Natural killer cell (primary cell): ENCODE measurements around the gene C1QTNF7. TPM values are rescaled to one million over a fixed set of nuclear protein-coding genes. Genes with fewer than 3 reads are reported as not detected.

Experiments
- ATAC-seq, 3 donors: fragments of 150-1000 bp in 2 of 3; fragments of 200-7000 bp in 1 of 3; cut with Tn5 transposase; 1 replicate in 1 of 3; 2 replicates in 2 of 3; pipeline ENCODE4 v1.10.0; 2021; ENCODE audit warnings: mild to moderate bottlenecking in 2 of 3, moderate library complexity in 2 of 3
- DNase-seq, 2 donors: peaks; one replicate each; pipeline versions ENCODE4 v3.0.0 to v3.0.0-alpha.2; 2013 to 2021; ENCODE audit warnings: mixed read lengths in 1 of 2
- H3K27ac ChIP-seq: one replicate; pipeline ENCODE4 v1.5.1; 2013; ENCODE audit warnings: mild to moderate bottlenecking, low read length
- H3K27me3 ChIP-seq: one replicate; pipeline ENCODE4 v1.6.1; 2013; ENCODE audit warnings: low read length; ENCODE audit not compliant: control insufficient read depth, insufficient read depth
- H3K36me3 ChIP-seq: one replicate; pipeline ENCODE4 v1.6.1; 2013; ENCODE audit warnings: low read length; ENCODE audit not compliant: control insufficient read depth, insufficient read depth
- H3K4me1 ChIP-seq: one replicate; pipeline ENCODE4 v1.6.1; 2013; ENCODE audit warnings: low read length; ENCODE audit not compliant: control insufficient read depth, insufficient read depth
- H3K4me3 ChIP-seq: one replicate; pipeline ENCODE4 v1.5.1; 2013; ENCODE audit warnings: low read length
- H3K9me3 ChIP-seq: one replicate; pipeline ENCODE4 v1.6.1; 2013; ENCODE audit warnings: low read length; ENCODE audit not compliant: control insufficient read depth, insufficient read depth
- H3K27ac Mint-ChIP-seq, 2 donors: one replicate each; pipeline ENCODE4 v1.8.0; 2022; ENCODE audit warnings: mild to moderate bottlenecking in 2 of 2, mixed read lengths in 2 of 2, moderate library complexity in 1 of 2
- H3K27me3 Mint-ChIP-seq, 2 donors: one replicate each; pipeline ENCODE4 v1.8.0; 2022; ENCODE audit warnings: low read depth in 2 of 2, mixed read lengths in 2 of 2
- H3K36me3 Mint-ChIP-seq: one replicate; pipeline ENCODE4 v1.8.0; 2022; ENCODE audit warnings: mixed read lengths
- H3K4me1 Mint-ChIP-seq, 2 donors: one replicate each; pipeline ENCODE4 v1.8.0; 2022; ENCODE audit warnings: mixed read lengths in 2 of 2
- H3K4me3 Mint-ChIP-seq: one replicate; pipeline ENCODE4 v1.8.0; 2022; ENCODE audit warnings: mild to moderate bottlenecking, moderate library complexity, mixed read lengths
- H3K9me3 Mint-ChIP-seq, 2 donors: one replicate each; pipeline ENCODE4 v1.8.0; 2022; ENCODE audit warnings: mixed read lengths in 2 of 2
- CTCF ChIP-seq: fragments of 200-600 bp; IDR thresholded peaks from one replicate; pipeline ENCODE4 v1.8.0; 2022; ENCODE audit warnings: antibody characterized with exemption
- WGBS: methylation state at CpG from one replicate; pipeline ENCODE4 v1.1.7; 2013; ENCODE audit warnings: missing lambda C conversion rate; ENCODE audit not compliant: insufficient coverage; 5-methylcytosine and 5-hydroxymethylcytosine counted together
- intact Hi-C: fragments of 100-400 bp; cut with micrococcal nuclease; formaldehyde crosslinking; loops from one replicate; pipeline ENCODE4 v1.14.2; 2022
- total RNA-seq, 4 donors: library from RNA; stranded (reverse); fragments of 120-200 nt in 1 of 4; gene quantifications; one replicate each; pipeline versions ENCODE4 v1.2.3 to v1.2.4, GENCODE V29; 2013 to 2022

The C1QTNF7 gene
- total RNA-seq, 3 donors from 2014 or later (not counting 1 experiment from before 2014, with no cell fraction given) = not detected

- intact Hi-C loops = loop anchor here (5.0 kb wide), 1 partner anchor 1806 kb away; no protein-coding TSS in a partner anchor
- Mint-ChIP-seq H3K27me3 (peaks cover 5 to 12% of the 10 kb centered on the region in 2 donors), H3K27ac (no peak overlapping the region), H3K4me1 (peaks cover 0 to 4% of the 10 kb centered on the region in 2 donors), H3K9me3 (no peaks in the 10 kb centered on the region), H3K36me3 (no peaks in the 10 kb centered on the region), H3K4me3 (no peak overlapping the region)
- no peaks in the 10 kb centered on the region for H3K36me3 ChIP-seq
- H3K27ac ChIP-seq = no peak overlapping the region
- H3K27me3 ChIP-seq = no peaks in the 10 kb centered on the region
- no peak for ATAC-seq
- TF ChIP-seq CTCF = no peak
- H3K9me3 ChIP-seq = no peaks in the 10 kb centered on the region
- 93% methylated on average over 2 of the region's 2 CpGs for WGBS
- no peak for DNase-seq
- H3K4me3 ChIP-seq = no peak overlapping the region
- no peaks in the 10 kb centered on the region for H3K4me1 ChIP-seq
These were observed 30.8 kb downstream of the C1QTNF7 start for GRCh38 chr4:15458616-15459015.

- peaks cover 0 to 4% of the 10 kb centered on the region in 2 donors for H3K4me1 Mint-ChIP-seq
- no peaks in the 10 kb centered on the region for H3K27me3 ChIP-seq
- H3K9me3 ChIP-seq = no peaks in the 10 kb centered on the region
- intact Hi-C loops = loop anchor here (5.0 kb wide), 1 partner anchor 1807 kb away; no protein-coding TSS in a partner anchor
- no peak overlapping the region for H3K4me3 ChIP-seq
- no peaks in the 10 kb centered on the region for H3K9me3 Mint-ChIP-seq
- H3K27ac ChIP-seq = no peak overlapping the region
- TF ChIP-seq CTCF = no peak
- H3K4me1 ChIP-seq = no peaks in the 10 kb centered on the region
- peaks cover 5 to 12% of the 10 kb centered on the region in 2 donors for H3K27me3 Mint-ChIP-seq
- ATAC-seq = no peak
- H3K4me3 Mint-ChIP-seq = no peak overlapping the region
- H3K36me3 Mint-ChIP-seq = no peaks in the 10 kb centered on the region
- H3K36me3 ChIP-seq = no peaks in the 10 kb centered on the region
- DNase-seq = no peak
- no peak overlapping the region for H3K27ac Mint-ChIP-seq
These were observed 31.9 kb downstream of the C1QTNF7 start for GRCh38 chr4:15459706-15460105.

DNA sequence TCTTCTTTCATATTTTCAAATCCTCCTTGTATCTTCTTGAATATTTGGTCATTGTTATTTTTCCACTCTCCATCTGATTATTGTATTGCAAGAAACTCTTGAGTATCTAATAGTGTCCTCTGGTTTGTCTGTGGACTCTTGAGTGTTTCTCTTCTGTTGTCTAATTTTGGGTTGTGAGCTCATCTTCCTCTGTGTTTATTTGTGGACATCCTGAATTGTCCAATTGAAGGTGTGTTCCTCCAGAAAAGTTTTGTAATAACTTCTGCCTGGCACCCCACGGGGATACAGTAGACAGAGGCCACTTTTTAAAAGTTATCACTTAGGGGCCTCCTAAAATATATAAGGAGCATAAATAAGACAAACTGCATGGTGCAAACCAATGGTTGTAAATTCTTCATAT, 38.8 kb downstream of the C1QTNF7 start:
- no peaks in the 10 kb centered on the region for H3K36me3 Mint-ChIP-seq
- Histone ChIP-seq H3K27me3 (no peaks in the 10 kb centered on the region), H3K36me3 (no peaks in the 10 kb centered on the region), H3K27ac (no peak overlapping the region), H3K4me3 (no peak overlapping the region), H3K9me3 (no peaks in the 10 kb centered on the region), H3K4me1 (peaks cover 7% of the 10 kb centered on the region)
- H3K27me3 Mint-ChIP-seq = no peaks in the 10 kb centered on the region
- H3K4me3 Mint-ChIP-seq = no peak overlapping the region
- H3K4me1 Mint-ChIP-seq = peaks cover 19 to 20% of the 10 kb centered on the region in 2 donors
- WGBS = 92% methylated on average over 1 of the region's 1 CpG
- DNase-seq (no peak), ATAC-seq (no peak)
- no peaks in the 10 kb centered on the region for H3K9me3 Mint-ChIP-seq
- H3K27ac Mint-ChIP-seq = no peak overlapping the region
- intact Hi-C loops = no loop called here
- TF ChIP-seq CTCF = no peak
